ENCODE data around the gene S100A10.

Gene S100A10

GRCh38 chr1:151966061-151966460, 27.6 kb downstream of the S100A10 start:
- no peak for TF ChIP-seq CTCF (IDR thresholded peaks at IDR 0.05)

- TF ChIP-seq CTCF (IDR thresholded peaks at IDR 0.05): no peak
Measured at GRCh38 chr1:151964510-151964909, 29.1 kb downstream of the S100A10 start.

GRCh38 chr1:151963288-151963687, 30.4 kb downstream of the S100A10 start:
- no peak for TF ChIP-seq CTCF (IDR thresholded peaks at IDR 0.05)

- no peak for TF ChIP-seq CTCF (IDR thresholded peaks at IDR 0.05)
Measured at GRCh38 chr1:151961833-151962232, 31.8 kb downstream of the S100A10 start.

GRCh38 chr1:151960780-151961513, 32.7 kb downstream of the S100A10 start:
- TF ChIP-seq CTCF (IDR thresholded peaks at IDR 0.05): no peak

GRCh38 chr1:151958959-151959358, 34.7 kb downstream of the S100A10 start:
- TF ChIP-seq CTCF (IDR thresholded peaks at IDR 0.05): no peak

GRCh38 chr1:151956957-151957497, 36.6 kb downstream of the S100A10 start:
- no peak for TF ChIP-seq CTCF (IDR thresholded peaks at IDR 0.05)

Data from LNCAP (cell line).